HCT116 (cell line): ENCODE measurements around the gene KRT33B. TPM values are rescaled to one million over a fixed set of nuclear protein-coding genes. Genes with fewer than 3 reads are reported as not detected.

Source experiments
- ATAC-seq: fragments of 200-7000 bp; cut with Tn5 transposase; 2 replicates; pipeline ENCODE4 v1.9.1; 2020; ENCODE audit warnings: mild to moderate bottlenecking, moderate library complexity
- BruUV-seq: library from RNA; stranded (reverse); fragments of 400-500 nt; replicated peaks from 2 replicates; lab custom pipeline; 2021; lab: Mats Ljungman, UMichigan
- CTCF ChIA-PET: fragments of 300-600 bp; sonication (Branson Sonifier 250); formaldehyde crosslinking; loops from one replicate; lab custom pipeline; 2021; ENCODE audit warnings: antibody characterized with exemption; lab: Charles Lee
- POLR2A ChIA-PET: fragments of 300-600, 350-600 bp; sonication (Branson Sonifier 250); formaldehyde crosslinking; loops from one replicate; lab custom pipeline; 2021; ENCODE audit warnings: antibody characterized with exemption; lab: Charles Lee
- RAD21 ChIA-PET, 2 experiments: fragments of 300-600 bp; sonication (Branson Sonifier 250); formaldehyde crosslinking; loops; one replicate each; lab custom pipeline; 2023; ENCODE audit warnings: low total read pairs in 2 of 2; ENCODE audit not compliant: uncharacterized antibody in 2 of 2, unreplicated experiment in 2 of 2, low non-redundant PET in 1 of 2; lab: Charles Lee
- DNase-seq: peaks from one replicate; pipeline ENCODE4 v3.0.0-alpha.2; 2010; ENCODE audit warnings: low read depth, low spot score
- H2AFZ ChIP-seq: fragments of 200-600 bp; shearing (Covaris generic), sonication (generic); 2 replicates; pipeline ENCODE4 v1.6.1; 2017; ENCODE audit warnings: low read depth, mixed run types, mixed read lengths, antibody characterized with exemption, low read length; ENCODE audit not compliant: poor library complexity, severe bottlenecking
- H3K27ac ChIP-seq: 2 replicates; pipeline ENCODE4 v1.5.1; 2012; ENCODE audit warnings: low read depth, low read length
- H3K27me3 ChIP-seq: fragments of 200-600 bp; sonication (generic); 2 replicates; pipeline ENCODE4 v1.6.1; 2016; ENCODE audit warnings: mixed run types, low read length, mixed read lengths; ENCODE audit not compliant: insufficient read depth
- H3K36me3 ChIP-seq, 2 experiments: fragments of 200-500 bp in 1 of 2; fragments of 200-600 bp in 1 of 2; sonication (Bioruptor generic) in 1 of 2; sonication (generic) in 1 of 2; 2 replicates each; pipeline versions ENCODE4 v1.5.1 to v1.6.1; 2014 to 2016; ENCODE audit warnings: low read length in 2 of 2, inconsistent platforms in 1 of 2, mixed read lengths in 1 of 2, mixed run types in 1 of 2; ENCODE audit not compliant: insufficient read depth in 2 of 2, control insufficient read depth in 1 of 2
- H3K4me1 ChIP-seq, 2 experiments: fragments of 200-600 bp in 1 of 2; sonication (generic) in 1 of 2; 2 replicates each; pipeline versions ENCODE4 v1.5.1 to v1.6.1; 2012 to 2017; ENCODE audit warnings: low read length in 2 of 2, inconsistent platforms in 1 of 2, mild to moderate bottlenecking in 1 of 2, mixed read lengths in 1 of 2, mixed run types in 1 of 2, moderate library complexity in 1 of 2; ENCODE audit not compliant: insufficient read depth in 2 of 2, control insufficient read depth in 1 of 2
- H3K4me2 ChIP-seq: fragments of 200-600 bp; sonication (generic); 2 replicates; pipeline ENCODE4 v1.6.1; 2017; ENCODE audit warnings: mixed run types, low read length, mixed read lengths
- H3K4me3 ChIP-seq, 2 experiments: fragments of 200-600 bp in 1 of 2; sonication (generic) in 1 of 2; replicated peaks in 1 of 2; 2 replicates each; pipeline ENCODE4 v1.5.1; 2011 to 2016; ENCODE audit warnings: low read length in 2 of 2, control low read depth in 1 of 2, low read depth in 1 of 2, mild to moderate bottlenecking in 1 of 2, mixed read lengths in 1 of 2, mixed run types in 1 of 2
- H3K79me2 ChIP-seq: fragments of 200-600 bp; sonication (generic); 2 replicates; pipeline ENCODE4 v1.6.1; 2017; ENCODE audit warnings: mild to moderate bottlenecking, mixed run types, low read length, moderate library complexity, mixed read lengths; ENCODE audit not compliant: insufficient read depth
- H3K9ac ChIP-seq: fragments of 200-600 bp; sonication (generic); 2 replicates; pipeline ENCODE4 v1.6.1; 2016; ENCODE audit warnings: low read length, mixed read lengths
- H3K9me2 ChIP-seq: fragments of 200-600 bp; sonication (generic), shearing (Covaris generic); 2 replicates; pipeline ENCODE4 v1.6.1; 2017; ENCODE audit warnings: mixed run types, mild to moderate bottlenecking, moderate library complexity; ENCODE audit not compliant: insufficient read depth
- H3K9me3 ChIP-seq, 2 experiments: fragments of 200-500 bp in 1 of 2; fragments of 200-600 bp in 1 of 2; sonication (Bioruptor generic) in 1 of 2; sonication (generic) in 1 of 2; 2 replicates each; pipeline ENCODE4 v1.6.1; 2014 to 2017; ENCODE audit warnings: low read length in 2 of 2, mixed read lengths in 2 of 2, inconsistent platforms in 1 of 2, low read depth in 1 of 2, mild to moderate bottlenecking in 1 of 2, mixed run types in 1 of 2, moderate library complexity in 1 of 2; ENCODE audit not compliant: control insufficient read depth in 1 of 2, insufficient read depth in 1 of 2
- H4K20me1 ChIP-seq: fragments of 200-600 bp; sonication (generic), shearing (Covaris generic); 2 replicates; pipeline ENCODE4 v1.6.1; 2017; ENCODE audit warnings: mixed run types, mild to moderate bottlenecking, moderate library complexity; ENCODE audit not compliant: insufficient read depth
- CBX3 ChIP-seq: IDR thresholded peaks from 2 replicates; pipeline ENCODE4 v1.6.1; 2012; ENCODE audit warnings: low read depth
- EZH2phosphoT487 ChIP-seq: fragments of 200-600 bp; IDR thresholded peaks from 2 replicates; pipeline ENCODE4 v1.6.1; 2018; ENCODE audit warnings: antibody characterized with exemption, borderline replicate concordance
- FOSL1 ChIP-seq: IDR thresholded peaks from 2 replicates; pipeline ENCODE4 v1.6.1; 2012; ENCODE audit warnings: low read depth
- JUND ChIP-seq: IDR thresholded peaks from 2 replicates; pipeline ENCODE4 v1.6.1; 2012
- POLR2A ChIP-seq: IDR thresholded peaks from 2 replicates; pipeline ENCODE4 v1.7.0; 2011; ENCODE audit warnings: borderline replicate concordance; ENCODE audit not compliant: insufficient read depth, insufficient read length; ENCODE audit errors: extremely low read depth
- POLR2AphosphoS5 ChIP-seq: IDR thresholded peaks from 2 replicates; pipeline ENCODE4 v1.6.1; 2011; ENCODE audit warnings: mild to moderate bottlenecking, low read depth, low read length, moderate library complexity
- RAD21 ChIP-seq: IDR thresholded peaks from 2 replicates; pipeline ENCODE4 v1.6.1; 2012; ENCODE audit warnings: low read depth, mild to moderate bottlenecking
- SIN3A ChIP-seq: IDR thresholded peaks from 2 replicates; pipeline ENCODE4 v1.6.1; 2012; ENCODE audit warnings: low read depth
- TCF7L2 ChIP-seq: IDR thresholded peaks from 2 replicates; pipeline ENCODE4 v1.7.0; 2011; ENCODE audit warnings: borderline replicate concordance, inconsistent platforms; ENCODE audit not compliant: insufficient read depth, insufficient read length; ENCODE audit errors: extremely low read depth
- YY1 ChIP-seq: IDR thresholded peaks from 2 replicates; pipeline ENCODE4 v1.6.1; 2011; ENCODE audit warnings: low read length, low read depth, moderate library complexity, mild to moderate bottlenecking; ENCODE audit not compliant: insufficient replicate concordance; ENCODE audit errors: extremely low read depth
- ZNF274 ChIP-seq: fragments of 200-500 bp; sonication (Bioruptor generic); IDR thresholded peaks from 2 replicates; pipeline ENCODE4 v1.6.1; 2014; ENCODE audit warnings: mild to moderate bottlenecking, low read depth, low read length, inconsistent platforms
- intact Hi-C: fragments of 100-400 bp; cut with micrococcal nuclease; formaldehyde crosslinking; loops from 2 replicates; pipeline ENCODE4 v1.10.0; 2022
- total RNA-seq: library from RNA; stranded (reverse); gene quantifications from one replicate; pipeline ENCODE4 v1.2.1, GENCODE V29; 2021; ENCODE audit not compliant: unreplicated experiment
- TF ChIP-seq, protein P1 (sequence below): IDR thresholded peaks from 2 replicates; pipeline ENCODE4 v1.6.1; 2012; ENCODE audit warnings: low read depth
- TF ChIP-seq, protein P2 (sequence below), 3 experiments: fragments of 200-600 bp in 1 of 3; sonication (generic) in 1 of 3; IDR thresholded peaks in 2 of 3; conservative IDR thresholded peaks in 1 of 3; 2 replicates each; pipeline ENCODE4 v1.5.1; 2012 to 2017; ENCODE audit warnings: low read depth in 2 of 3, low read length in 2 of 3, antibody characterized with exemption in 1 of 3, borderline replicate concordance in 1 of 3, control low read depth in 1 of 3, mild to moderate bottlenecking in 1 of 3, mixed read lengths in 1 of 3, mixed run types in 1 of 3, moderate library complexity in 1 of 3; ENCODE audit not compliant: insufficient read depth in 1 of 3

Gene KRT33B
- total RNA-seq, 1 experiment from 2014 or later: not detected

DNA sequence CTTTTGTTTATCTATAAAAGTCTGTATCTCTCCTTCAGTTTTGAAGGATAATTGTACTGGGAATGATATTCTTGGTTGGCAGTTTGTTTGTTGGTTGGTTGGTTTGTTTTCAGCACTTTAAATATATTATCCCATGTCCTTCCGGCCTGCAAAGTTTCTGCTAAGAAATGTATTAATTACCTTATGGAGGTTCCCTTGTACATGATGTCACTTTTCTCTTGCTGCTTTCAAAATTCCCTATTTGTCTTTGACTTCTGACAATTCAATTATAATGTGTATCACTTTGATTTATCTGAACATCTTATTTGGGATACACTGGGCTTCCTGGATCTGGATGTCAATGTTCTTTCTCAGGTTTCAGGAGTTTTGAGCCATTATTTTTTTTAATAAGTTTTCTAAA lies 16.6 kb upstream of the KRT33B start:
- no peaks in the 10 kb centered on the region for H3K79me2 ChIP-seq
- intact Hi-C loops: no loop called here
- H2AFZ ChIP-seq: no peak overlapping the region
- BruUV-seq: no TSS peak
- POLR2A ChIA-PET: no interaction called here
- H3K4me3 ChIP-seq: no peak overlapping the region
- no peaks in the 10 kb centered on the region for H3K36me3 ChIP-seq
- H4K20me1 ChIP-seq: no peaks in the 10 kb centered on the region
- CTCF ChIA-PET: no interaction called here
- RAD21 ChIA-PET: no interaction called here
- TF ChIP-seq RAD21 (no peak), FOSL1 (no peak), EZH2phosphoT487 (no peak), TCF7L2 (no peak), SIN3A (no peak), POLR2AphosphoS5 (no peak), ZNF274 (no peak), JUND (no peak), POLR2A (no peak), CBX3 (no peak), YY1 (no peak)
- TF ChIP-seq, protein P1, sequence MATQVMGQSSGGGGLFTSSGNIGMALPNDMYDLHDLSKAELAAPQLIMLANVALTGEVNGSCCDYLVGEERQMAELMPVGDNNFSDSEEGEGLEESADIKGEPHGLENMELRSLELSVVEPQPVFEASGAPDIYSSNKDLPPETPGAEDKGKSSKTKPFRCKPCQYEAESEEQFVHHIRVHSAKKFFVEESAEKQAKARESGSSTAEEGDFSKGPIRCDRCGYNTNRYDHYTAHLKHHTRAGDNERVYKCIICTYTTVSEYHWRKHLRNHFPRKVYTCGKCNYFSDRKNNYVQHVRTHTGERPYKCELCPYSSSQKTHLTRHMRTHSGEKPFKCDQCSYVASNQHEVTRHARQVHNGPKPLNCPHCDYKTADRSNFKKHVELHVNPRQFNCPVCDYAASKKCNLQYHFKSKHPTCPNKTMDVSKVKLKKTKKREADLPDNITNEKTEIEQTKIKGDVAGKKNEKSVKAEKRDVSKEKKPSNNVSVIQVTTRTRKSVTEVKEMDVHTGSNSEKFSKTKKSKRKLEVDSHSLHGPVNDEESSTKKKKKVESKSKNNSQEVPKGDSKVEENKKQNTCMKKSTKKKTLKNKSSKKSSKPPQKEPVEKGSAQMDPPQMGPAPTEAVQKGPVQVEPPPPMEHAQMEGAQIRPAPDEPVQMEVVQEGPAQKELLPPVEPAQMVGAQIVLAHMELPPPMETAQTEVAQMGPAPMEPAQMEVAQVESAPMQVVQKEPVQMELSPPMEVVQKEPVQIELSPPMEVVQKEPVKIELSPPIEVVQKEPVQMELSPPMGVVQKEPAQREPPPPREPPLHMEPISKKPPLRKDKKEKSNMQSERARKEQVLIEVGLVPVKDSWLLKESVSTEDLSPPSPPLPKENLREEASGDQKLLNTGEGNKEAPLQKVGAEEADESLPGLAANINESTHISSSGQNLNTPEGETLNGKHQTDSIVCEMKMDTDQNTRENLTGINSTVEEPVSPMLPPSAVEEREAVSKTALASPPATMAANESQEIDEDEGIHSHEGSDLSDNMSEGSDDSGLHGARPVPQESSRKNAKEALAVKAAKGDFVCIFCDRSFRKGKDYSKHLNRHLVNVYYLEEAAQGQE: no peak
- TF ChIP-seq, protein P2, sequence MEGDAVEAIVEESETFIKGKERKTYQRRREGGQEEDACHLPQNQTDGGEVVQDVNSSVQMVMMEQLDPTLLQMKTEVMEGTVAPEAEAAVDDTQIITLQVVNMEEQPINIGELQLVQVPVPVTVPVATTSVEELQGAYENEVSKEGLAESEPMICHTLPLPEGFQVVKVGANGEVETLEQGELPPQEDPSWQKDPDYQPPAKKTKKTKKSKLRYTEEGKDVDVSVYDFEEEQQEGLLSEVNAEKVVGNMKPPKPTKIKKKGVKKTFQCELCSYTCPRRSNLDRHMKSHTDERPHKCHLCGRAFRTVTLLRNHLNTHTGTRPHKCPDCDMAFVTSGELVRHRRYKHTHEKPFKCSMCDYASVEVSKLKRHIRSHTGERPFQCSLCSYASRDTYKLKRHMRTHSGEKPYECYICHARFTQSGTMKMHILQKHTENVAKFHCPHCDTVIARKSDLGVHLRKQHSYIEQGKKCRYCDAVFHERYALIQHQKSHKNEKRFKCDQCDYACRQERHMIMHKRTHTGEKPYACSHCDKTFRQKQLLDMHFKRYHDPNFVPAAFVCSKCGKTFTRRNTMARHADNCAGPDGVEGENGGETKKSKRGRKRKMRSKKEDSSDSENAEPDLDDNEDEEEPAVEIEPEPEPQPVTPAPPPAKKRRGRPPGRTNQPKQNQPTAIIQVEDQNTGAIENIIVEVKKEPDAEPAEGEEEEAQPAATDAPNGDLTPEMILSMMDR (IDR thresholded peaks at IDR 0.05 in 2 of 3, conservative IDR thresholded peaks at IDR 0.05 in 1 of 3; ENCODE audit: borderline replicate concordance in 1 of 3, insufficient read depth in 1 of 3, low read depth in 2 of 3, low read length in 2 of 3): no peak
- H3K9ac ChIP-seq: no peak overlapping the region
- H3K27me3 ChIP-seq: no peaks in the 10 kb centered on the region
- H3K4me2 ChIP-seq: no peak overlapping the region
- no peak overlapping the region for H3K27ac ChIP-seq
- no peaks in the 10 kb centered on the region for H3K9me2 ChIP-seq
- H3K4me1 ChIP-seq: no peaks in the 10 kb centered on the region
- DNase-seq (no peak), ATAC-seq (no peak)
- H3K9me3 ChIP-seq: peaks cover 4 to 12% of the 10 kb centered on the region in 2 experiments; a peak in 1 of 4 replicates
